Cardiac fibroblast (primary cell): ENCODE results near the gene CAPZA2.
"Not testable (repeated sequence)": the region's sequence is repeated elsewhere in the genome, so short reads cannot be mapped to it uniquely, and the experiment has no call there.

ENCODE experiments used
- DNase-seq, 2 donors: peaks; one replicate each; pipeline versions ENCODE4 v3.0.0 to v3.0.0-alpha.2; 2010; ENCODE audit warnings: low read depth in 2 of 2
- H3K4me3 ChIP-seq, 2 donors: replicated peaks in 1 of 2; 1 replicate in 1 of 2; 2 replicates in 1 of 2; pipeline ENCODE4 v1.5.1; 2011; ENCODE audit warnings: low read depth in 2 of 2, low read length in 2 of 2, mild to moderate bottlenecking in 2 of 2, moderate library complexity in 1 of 2
- CTCF ChIP-seq: IDR thresholded peaks from one replicate; pipeline ENCODE4 v1.5.1; 2011; ENCODE audit warnings: low read depth, mild to moderate bottlenecking, low read length, inconsistent platforms

The CAPZA2 gene

GRCh38 chr7:116929021-116929420 lies 66.6 kb downstream of the CAPZA2 start:
- no peak for TF ChIP-seq CTCF
- no peak for DNase-seq
- no peak overlapping the region for H3K4me3 ChIP-seq

GRCh38 chr7:116929914-116930913 lies 67.8 kb downstream of the CAPZA2 start:
- TF ChIP-seq CTCF: peak; percentile 82
- DNase-seq: peak; percentile 83 to 86
- no peak overlapping the region for H3K4me3 ChIP-seq

GRCh38 chr7:116932566-116932965 lies 70.2 kb downstream of the CAPZA2 start:
- no peak overlapping the region for H3K4me3 ChIP-seq
- no peak for DNase-seq
- no peak for TF ChIP-seq CTCF

- TF ChIP-seq CTCF: no peak
- no peak overlapping the region for H3K4me3 ChIP-seq
- DNase-seq: no peak
Observed at GRCh38 chr7:116933465-116933864, 71.1 kb downstream of the CAPZA2 start.

GRCh38 chr7:116934580-116934979 lies 72.2 kb downstream of the CAPZA2 start:
- TF ChIP-seq CTCF: no peak
- no peak overlapping the region for H3K4me3 ChIP-seq
- no peak for DNase-seq

GRCh38 chr7:116936844-116937243 lies 74.5 kb downstream of the CAPZA2 start:
- H3K4me3 ChIP-seq, DNase-seq: not testable (repeated sequence)

- H3K4me3 ChIP-seq: no peak overlapping the region
- no peak for DNase-seq
- TF ChIP-seq CTCF: no peak
Observed at GRCh38 chr7:116938678-116939077, 76.3 kb downstream of the CAPZA2 start.
